KMS-11 (cell line): ENCODE measurements around the gene EGF.

ENCODE experiments used
- H2AFZ ChIP-seq: fragments of 200-600 bp; sonication (generic); 2 replicates; pipeline ENCODE4 v1.6.1; 2016; ENCODE audit warnings: antibody characterized with exemption, mixed run types, low read depth
- H3K27ac ChIP-seq: fragments of 200-600 bp; sonication (generic); 2 replicates; pipeline ENCODE4 v1.6.1; 2016; ENCODE audit warnings: mild to moderate bottlenecking, mixed run types
- H3K27me3 ChIP-seq: fragments of 200-600 bp; sonication (generic); 2 replicates; pipeline ENCODE4 v1.6.1; 2017; ENCODE audit warnings: mild to moderate bottlenecking, low read depth, mixed run types, moderate library complexity; ENCODE audit not compliant: insufficient read depth
- H3K36me3 ChIP-seq: fragments of 200-600 bp; sonication (generic); 2 replicates; pipeline ENCODE4 v1.6.1; 2017; ENCODE audit warnings: mild to moderate bottlenecking, mixed run types; ENCODE audit not compliant: insufficient read depth
- H3K4me1 ChIP-seq: fragments of 200-600 bp; sonication (generic); 2 replicates; pipeline ENCODE4 v1.6.1; 2016; ENCODE audit warnings: mild to moderate bottlenecking, low read depth, mixed run types; ENCODE audit not compliant: poor library complexity, severe bottlenecking
- H3K4me2 ChIP-seq: fragments of 200-600 bp; sonication (generic); 2 replicates; pipeline ENCODE4 v1.7.0; 2016; ENCODE audit warnings: mild to moderate bottlenecking, mixed run types
- H3K4me3 ChIP-seq: fragments of 200-600 bp; sonication (generic); IDR thresholded peaks from 2 replicates; pipeline ENCODE4 v1.6.1; 2017; ENCODE audit warnings: low read depth, low read length, mixed read lengths; ENCODE audit not compliant: insufficient read depth
- H3K79me2 ChIP-seq: fragments of 200-600 bp; sonication (generic); 2 replicates; pipeline ENCODE4 v1.6.1; 2016; ENCODE audit warnings: low read depth, mixed run types; ENCODE audit not compliant: insufficient read depth
- H3K9ac ChIP-seq: fragments of 200-600 bp; sonication (generic); 2 replicates; pipeline ENCODE4 v1.6.1; 2016; ENCODE audit warnings: mild to moderate bottlenecking, mixed run types
- H4K20me1 ChIP-seq: fragments of 200-600 bp; sonication (generic); 2 replicates; pipeline ENCODE4 v1.6.1; 2016; ENCODE audit warnings: mild to moderate bottlenecking, mixed run types; ENCODE audit not compliant: insufficient read depth
- CTCF ChIP-seq: fragments of 200-600 bp; sonication (generic); conservative IDR thresholded peaks from 2 replicates; pipeline ENCODE4 v1.6.1; 2017; ENCODE audit warnings: low read depth, mild to moderate bottlenecking, antibody characterized with exemption, low read length, moderate library complexity, mixed read lengths

Gene EGF

GRCh38 chr4:109989618-109990017 is 76.9 kb downstream of the EGF start:
- H3K4me1 ChIP-seq: peaks cover 35% of the 10 kb centered on the region

GRCh38 chr4:109990261-109991257 is 77.9 kb downstream of the EGF start:
- Histone ChIP-seq H2AFZ (peak overlapping the region; percentile 38), H3K4me2 (peak overlapping the region; percentile 49), H3K4me3 (no peak overlapping the region), H3K27ac (peak overlapping the region; percentile 29; the same call in 1 of the 2 replicates), H3K9ac (no peak overlapping the region), H3K79me2 (no peaks in the 10 kb centered on the region), H3K36me3 (no peaks in the 10 kb centered on the region), H3K27me3 (no peaks in the 10 kb centered on the region), H3K4me1 (peaks cover 35% of the 10 kb centered on the region), H4K20me1 (no peaks in the 10 kb centered on the region)
- TF ChIP-seq CTCF: no peak

More at GRCh38 chr4:109989618-109990017, 76.9 kb downstream of the EGF start:
- H3K4me3 ChIP-seq: no peak overlapping the region
- H3K79me2 ChIP-seq: no peaks in the 10 kb centered on the region
- TF ChIP-seq CTCF: no peak
- H3K4me2 ChIP-seq: peak overlapping the region; percentile 49
- no peaks in the 10 kb centered on the region for H3K27me3 ChIP-seq
- H3K36me3 ChIP-seq: no peaks in the 10 kb centered on the region
- no peaks in the 10 kb centered on the region for H4K20me1 ChIP-seq
- no peak overlapping the region for H3K27ac ChIP-seq
- H2AFZ ChIP-seq: no peak overlapping the region
- no peak overlapping the region for H3K9ac ChIP-seq

- H3K4me1 ChIP-seq: peaks cover 35% of the 10 kb centered on the region
- TF ChIP-seq CTCF: no peak
- no peak overlapping the region for H3K9ac ChIP-seq
- no peaks in the 10 kb centered on the region for H3K36me3 ChIP-seq
- H3K27me3 ChIP-seq: no peaks in the 10 kb centered on the region
- no peak overlapping the region for H2AFZ ChIP-seq
- H4K20me1 ChIP-seq: no peaks in the 10 kb centered on the region
- H3K79me2 ChIP-seq: no peaks in the 10 kb centered on the region
- H3K4me2 ChIP-seq: no peak overlapping the region
- no peak overlapping the region for H3K4me3 ChIP-seq
- no peak overlapping the region for H3K27ac ChIP-seq
Measured at GRCh38 chr4:109993116-109993515, 80.4 kb downstream of the EGF start.

- TF ChIP-seq CTCF: no peak
- no peak overlapping the region for H2AFZ ChIP-seq
- H3K36me3 ChIP-seq: no peaks in the 10 kb centered on the region
- H3K4me3 ChIP-seq: no peak overlapping the region
- H3K27ac ChIP-seq: no peak overlapping the region
- H3K9ac ChIP-seq: no peak overlapping the region
- no peaks in the 10 kb centered on the region for H3K79me2 ChIP-seq
- no peaks in the 10 kb centered on the region for H3K27me3 ChIP-seq
- peaks cover 38% of the 10 kb centered on the region for H3K4me1 ChIP-seq
- no peaks in the 10 kb centered on the region for H4K20me1 ChIP-seq
- no peak overlapping the region for H3K4me2 ChIP-seq
Measured at GRCh38 chr4:109994415-109994827, 81.7 kb downstream of the EGF start.
